NCI-H774 (cell line): ENCODE results near the gene BIRC5.

Experiments
- DNase-seq: peaks from one replicate; lab custom pipeline; 2025; lab: John Stamatoyannopoulos, UW

Gene BIRC5

DNA sequence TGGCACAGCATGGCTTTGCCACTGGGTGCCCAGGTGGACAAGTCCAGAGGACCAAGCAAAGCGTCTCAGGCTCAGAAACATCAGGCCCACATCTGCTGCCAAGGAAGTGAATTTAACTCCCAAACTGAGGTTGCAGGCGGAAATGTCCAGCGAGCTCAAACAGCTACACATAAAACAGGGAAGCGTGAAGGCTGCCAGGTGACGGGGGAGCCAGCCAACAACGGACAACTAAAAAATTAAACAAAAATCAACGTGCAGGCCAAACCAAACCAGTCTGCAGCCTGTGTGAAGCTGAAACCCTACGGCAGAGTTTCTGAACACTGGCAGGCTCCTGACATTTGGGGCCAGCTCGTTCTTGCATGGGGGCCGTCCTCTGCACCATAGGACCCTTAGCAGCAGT is 29.7 kb upstream of the BIRC5 start:
- no peak for DNase-seq

DNA sequence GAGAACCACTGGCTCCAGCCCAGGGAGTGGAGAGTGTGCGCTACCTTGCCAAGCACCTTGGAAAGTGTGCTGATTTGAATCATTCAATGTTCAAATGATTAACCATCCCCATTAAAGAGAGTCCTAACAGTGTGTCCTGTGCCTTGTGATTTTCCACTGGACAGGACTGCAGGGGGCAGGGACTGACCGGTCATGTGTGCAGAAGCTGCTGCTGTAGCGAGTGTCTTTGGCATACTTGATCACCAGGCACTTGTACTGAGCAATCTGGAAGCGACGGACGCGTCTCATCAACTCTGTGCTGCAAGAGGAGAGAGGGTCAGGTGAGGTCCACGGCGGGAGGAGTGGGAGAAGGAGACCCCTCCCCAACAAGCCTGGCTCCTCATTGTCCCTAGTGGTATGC is 29.2 kb upstream of the BIRC5 start:
- no peak for DNase-seq

DNA sequence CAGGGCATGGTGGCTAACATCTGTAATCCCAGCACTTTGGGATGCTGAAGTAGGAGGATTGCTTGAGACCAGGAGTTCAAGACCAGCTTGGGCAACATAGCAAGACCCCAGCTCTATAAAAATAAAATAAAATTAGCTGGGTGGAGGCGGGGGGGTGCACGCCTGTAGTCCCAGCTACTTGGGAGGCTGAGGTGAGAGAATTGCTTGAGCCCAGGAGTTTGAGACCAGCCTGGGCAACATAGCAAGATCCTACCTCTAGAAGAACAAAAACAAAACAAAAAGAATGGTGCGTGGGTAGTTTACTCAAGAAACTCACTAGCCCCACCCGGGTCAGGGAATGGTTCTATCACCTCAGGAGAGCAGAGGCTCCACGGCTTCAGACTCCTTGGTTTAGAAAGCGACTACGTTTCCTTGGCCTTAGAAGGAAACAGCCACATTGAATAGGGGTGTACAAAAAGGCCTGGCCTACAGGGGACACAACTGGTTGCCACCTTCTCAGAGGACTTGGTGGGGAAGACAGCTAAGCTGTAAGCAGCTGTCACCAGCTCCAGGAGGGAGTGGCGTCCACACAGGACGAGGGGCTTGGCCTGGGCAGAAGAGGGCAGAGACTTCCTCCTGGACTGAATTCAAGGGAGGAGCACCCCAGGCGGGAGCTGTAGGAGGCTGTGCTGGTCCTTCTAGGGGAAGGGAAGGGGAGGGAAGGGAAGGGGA is 27.9 kb upstream of the BIRC5 start:
- DNase-seq, result no peak

DNA sequence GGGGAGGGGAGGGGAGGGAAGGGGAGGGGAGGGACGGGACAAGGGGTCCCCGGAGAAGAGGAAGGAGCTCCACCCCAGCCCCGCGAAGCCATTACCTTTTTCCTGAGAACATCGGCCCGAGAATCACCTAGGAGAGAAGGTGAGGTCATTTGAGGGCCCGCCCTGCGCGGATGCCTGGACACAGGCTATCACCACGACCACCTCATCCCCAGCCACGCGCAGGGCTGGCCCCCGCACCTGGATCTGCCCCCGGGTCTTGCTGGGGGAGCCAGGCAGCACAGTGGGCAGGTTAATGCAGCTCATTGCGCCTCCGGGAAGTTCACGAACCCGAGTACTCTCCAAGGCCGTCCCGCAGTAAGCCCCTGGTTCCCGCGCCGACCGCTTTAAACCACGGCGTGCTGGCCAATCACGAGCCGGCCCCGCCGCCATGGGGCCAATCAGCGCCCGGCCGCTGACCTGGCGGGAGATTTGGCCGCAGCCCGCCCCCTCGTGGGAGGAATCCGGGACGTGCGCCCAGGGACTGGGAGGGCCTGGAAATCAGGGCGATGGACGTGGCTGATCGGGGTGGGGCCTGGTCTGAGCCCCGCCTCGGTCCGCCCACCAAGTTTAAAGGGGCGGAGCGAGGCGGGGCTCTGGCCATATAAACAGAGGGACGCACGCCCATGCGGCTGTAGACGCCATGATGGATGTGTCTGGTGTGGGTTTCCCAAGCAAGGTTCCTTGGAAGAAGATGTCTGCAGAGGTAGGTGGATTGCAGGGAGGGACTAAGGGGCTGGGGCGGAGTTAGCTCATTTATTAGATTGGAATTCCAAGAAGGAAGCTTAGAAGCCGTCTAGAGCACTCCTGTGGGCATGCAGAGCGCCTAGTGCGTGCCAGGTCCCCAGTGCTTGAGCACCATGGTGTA is 27.1 kb upstream of the BIRC5 start, which contains the start of the genes AFMID and TK1:
Gene AFMID, plus strand, starts transcription at position 671 of the 904 bp plus-strand sequence. Its CDS starts 9 bp downstream, at position 680.
Gene TK1, minus strand, starts transcription at position 361 of the 904 bp plus-strand sequence. Its CDS starts 58 bp downstream, at position 303.
- DNase-seq, result peak; percentile 99

DNA sequence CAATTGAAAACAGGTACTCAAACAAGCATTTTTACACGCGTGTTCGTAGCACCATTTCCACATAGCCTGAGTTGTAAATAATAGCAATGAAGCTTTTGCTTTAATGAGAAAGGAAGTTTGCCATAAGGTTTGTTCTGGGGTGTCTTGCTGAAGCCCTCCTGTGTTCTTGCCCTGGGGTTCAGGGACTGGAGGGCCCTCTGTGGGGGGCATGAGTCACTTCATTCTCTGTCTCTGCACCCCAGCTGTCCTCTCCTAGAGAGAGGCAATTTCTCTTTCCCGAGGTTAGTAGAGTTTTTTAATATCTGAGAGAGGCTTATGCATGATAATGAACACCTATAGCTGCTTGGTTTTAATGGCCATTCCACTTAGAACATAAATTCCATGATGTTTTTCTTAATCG is 17.3 kb upstream of the BIRC5 start:
- no peak for DNase-seq

DNA sequence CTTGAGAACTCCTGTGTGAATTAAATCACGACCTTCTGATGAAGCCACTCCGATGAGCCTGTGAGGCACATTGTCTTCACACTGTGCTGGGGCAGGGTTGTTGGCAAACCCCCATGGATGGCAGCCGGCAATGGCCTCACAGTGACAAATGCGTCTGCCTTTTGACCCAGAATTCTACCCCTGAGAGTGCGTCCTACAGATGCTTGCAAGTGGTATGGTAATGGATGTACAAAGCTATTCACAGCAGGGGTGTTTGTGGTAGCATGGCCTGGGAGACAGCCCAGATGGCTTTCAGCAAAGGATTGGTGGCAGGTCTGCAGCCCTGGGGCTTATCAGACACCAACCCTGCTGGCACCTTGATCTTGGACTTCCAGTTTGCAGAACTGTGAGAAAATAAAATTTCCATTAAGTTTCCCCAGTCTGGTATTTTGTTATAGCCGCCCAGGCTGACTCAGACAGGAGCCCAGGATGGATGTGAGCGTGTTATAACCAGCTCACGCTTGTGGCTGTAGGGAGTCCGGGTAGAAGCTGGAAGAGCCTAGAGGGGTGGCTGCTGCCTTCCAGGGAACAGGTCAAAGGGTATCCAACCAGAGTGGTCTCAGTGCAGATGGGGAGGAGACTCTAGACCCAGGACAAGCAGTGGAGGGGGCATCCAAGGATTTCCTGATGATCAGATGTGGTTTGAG is 16.8 kb upstream of the BIRC5 start:
- no peak for DNase-seq

DNA sequence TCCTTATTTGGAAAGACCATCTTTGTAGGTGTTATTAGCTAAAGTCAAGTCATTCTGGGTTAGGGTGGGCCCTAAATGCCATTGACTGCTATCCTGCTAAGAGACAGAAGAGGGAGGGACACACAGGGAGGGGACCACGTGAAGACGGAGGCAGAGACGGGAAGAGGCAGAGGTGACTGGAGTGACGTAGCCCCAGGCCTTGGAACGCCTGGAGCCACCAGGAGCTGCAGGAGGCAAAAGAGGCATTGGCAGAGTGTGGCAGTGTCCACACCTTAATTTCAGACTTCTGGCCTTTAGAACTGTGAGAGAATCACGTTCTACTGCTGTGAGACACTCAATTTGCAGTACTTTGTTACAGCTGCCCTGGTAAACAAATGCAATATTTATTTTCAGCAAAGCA is 13.6 kb upstream of the BIRC5 start:
- no peak for DNase-seq

DNA sequence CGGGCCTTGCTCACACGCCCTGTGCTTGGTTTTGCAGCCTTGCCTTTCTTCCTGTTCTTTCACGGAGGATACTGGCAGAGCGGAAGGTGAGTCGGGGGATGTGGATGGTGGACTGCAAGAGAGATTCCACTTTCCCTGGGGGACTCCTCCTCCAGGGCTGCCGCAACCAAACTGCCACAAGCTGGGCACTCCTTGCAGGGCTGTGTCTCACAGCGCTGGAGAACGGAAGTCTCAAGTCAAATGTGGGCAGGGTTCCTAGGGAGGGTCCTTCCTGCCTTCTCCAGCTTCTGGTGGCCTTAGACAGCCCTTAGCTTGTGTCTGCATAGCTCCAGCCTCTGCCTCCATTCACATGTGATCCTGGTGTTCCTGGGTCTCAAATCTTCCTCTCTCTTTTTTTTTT is 11.4 kb upstream of the BIRC5 start:
- DNase-seq, result no peak

DNA sequence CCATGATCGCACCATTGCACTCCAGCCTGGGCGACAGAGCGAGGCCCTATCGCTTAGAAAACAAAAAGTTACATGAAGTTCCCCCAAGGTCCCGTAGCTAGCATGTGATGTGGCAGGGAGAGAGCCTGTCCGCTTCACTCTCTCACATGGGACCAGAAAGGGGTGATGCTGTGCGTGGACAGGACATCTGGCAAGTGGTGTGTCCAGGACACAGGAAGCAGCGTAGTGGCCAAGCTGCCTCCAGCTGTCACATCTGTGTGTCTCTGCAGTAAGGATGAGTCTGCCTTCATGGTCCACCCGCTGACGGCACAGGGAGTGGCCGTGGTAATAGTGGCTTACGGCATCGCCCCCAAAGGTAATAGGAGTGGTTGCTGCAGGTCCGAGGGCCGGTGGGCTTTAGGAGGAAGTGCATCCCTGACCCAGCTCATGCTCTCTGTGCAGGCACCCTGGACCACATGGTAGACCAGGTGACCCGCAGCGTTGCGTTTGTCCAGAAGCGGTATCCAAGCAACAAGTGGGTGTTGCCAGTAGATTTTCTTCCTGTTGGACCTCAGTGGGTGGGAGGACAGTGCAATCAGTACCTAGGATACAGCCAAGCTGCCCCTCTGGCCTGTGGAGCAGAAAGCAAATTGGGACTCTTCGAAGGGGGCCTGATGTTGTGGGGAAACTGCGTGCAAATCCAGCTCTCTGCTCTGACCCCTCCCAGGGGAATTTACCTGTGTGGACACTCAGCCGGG is 9.5 kb upstream of the BIRC5 start:
- DNase-seq, result no peak

DNA sequence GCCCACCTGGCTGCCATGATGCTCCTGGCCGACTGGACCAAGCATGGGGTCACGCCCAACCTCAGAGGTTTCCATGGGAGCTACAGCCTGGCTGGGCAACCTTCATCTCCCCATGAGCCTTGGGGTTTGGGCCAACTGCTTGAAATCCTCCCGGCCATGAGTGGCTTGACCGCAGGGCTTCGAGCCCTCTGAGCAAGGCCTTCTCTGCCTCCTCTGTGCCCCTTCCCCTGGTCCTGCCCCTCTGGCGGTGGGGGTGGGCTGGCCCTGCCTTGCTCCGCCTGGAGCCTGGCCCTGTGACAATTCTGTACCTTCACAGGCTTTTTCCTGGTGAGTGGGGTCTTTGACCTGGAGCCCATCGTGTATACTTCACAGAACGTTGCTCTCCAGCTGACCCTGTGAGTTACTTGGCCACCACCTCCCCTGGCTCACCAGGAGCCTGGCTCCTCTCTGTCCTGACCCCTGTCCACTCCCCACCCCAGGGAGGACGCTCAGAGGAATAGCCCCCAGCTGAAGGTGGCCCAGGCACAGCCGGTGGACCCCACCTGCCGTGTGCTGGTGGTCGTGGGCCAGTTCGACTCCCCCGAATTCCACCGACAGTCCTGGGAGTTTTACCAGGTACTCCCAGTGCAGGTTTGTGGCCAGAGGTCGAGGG is 8.8 kb upstream of the BIRC5 start:
- no peak for DNase-seq

DNA sequence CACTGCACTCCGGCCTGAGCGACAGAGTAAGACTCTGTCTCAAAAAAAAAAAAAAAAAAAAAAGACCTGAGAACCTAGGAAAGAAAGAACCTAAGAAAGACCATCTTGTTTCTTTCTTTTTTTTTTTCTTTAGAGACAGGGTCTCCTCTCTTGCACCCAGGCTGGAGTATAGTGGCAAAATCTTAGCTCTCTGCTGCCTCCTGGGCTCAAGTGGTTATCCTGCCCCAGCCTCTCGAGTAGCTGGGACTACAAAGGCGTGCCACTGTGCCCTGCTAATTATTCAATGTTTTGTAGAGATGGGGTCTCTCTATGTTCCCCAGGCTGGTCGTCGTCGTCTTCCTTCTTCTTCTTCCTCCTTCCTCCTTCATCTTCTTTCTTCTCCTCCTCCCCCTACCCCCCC is 7.8 kb upstream of the BIRC5 start:
- DNase-seq, result no peak

DNA sequence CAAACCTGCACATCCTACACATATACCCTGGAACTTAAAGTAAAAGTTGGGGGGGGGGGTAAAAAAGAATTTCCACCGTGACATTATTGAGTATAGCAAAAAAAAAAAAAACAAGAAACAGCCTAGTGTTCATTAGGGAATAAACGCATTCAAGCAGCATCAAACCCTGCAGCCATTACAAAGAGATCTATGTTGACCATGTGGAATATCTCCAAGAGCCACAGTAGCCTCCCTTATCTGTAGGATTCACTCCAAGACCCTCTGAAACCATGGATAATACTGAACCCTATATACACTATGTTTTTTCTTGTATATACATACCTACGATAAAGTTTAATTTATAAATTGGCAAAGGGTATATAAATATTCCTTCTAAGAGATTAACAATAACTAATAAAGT is 5.6 kb upstream of the BIRC5 start:
- DNase-seq, result no peak

DNA sequence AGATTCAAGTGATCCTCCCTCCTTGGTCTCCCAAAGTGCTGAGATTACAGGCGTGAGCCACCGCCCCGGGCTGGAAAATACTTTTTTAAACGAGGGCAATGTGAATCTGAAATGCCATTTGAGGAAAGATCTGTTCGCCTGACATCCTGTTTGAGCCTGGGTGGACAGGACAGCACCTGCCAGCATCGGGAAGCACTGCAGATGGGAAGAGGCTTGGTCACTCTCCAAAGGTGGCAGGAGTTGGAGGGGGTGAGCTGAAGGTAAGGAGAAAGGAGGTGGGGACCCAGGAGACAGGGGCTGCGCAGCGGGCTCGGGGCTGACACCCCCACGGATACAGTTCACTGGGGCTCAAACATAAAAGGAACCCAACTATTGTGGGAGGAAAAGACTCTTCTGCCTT is 3.9 kb upstream of the BIRC5 start:
- DNase-seq, result no peak

DNA sequence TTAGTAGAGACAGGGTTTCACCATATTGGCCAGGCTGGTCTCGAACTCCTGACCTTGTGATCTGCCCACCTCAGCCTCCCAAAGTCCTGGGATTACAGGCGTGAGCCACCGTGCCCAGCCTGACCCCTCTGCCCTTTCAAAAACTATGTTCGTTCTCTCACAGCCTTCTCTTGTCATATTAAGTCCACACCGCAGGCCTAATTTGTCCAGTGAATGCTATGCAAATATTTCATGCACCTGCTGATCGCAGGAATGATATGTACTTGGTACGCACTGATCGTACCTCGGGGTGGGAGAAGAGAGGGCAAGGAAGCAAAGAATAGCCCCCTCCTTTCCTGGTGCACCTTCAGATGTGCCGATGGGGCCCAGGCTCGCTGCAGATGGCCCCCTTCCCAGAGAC is 3.0 kb upstream of the BIRC5 start:
- peak; percentile 44 for DNase-seq

DNA sequence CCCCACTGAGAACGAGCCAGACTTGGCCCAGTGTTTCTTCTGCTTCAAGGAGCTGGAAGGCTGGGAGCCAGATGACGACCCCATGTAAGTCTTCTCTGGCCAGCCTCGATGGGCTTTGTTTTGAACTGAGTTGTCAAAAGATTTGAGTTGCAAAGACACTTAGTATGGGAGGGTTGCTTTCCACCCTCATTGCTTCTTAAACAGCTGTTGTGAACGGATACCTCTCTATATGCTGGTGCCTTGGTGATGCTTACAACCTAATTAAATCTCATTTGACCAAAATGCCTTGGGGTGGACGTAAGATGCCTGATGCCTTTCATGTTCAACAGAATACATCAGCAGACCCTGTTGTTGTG is 631 bp downstream of the BIRC5 start:
- no peak for DNase-seq

DNA sequence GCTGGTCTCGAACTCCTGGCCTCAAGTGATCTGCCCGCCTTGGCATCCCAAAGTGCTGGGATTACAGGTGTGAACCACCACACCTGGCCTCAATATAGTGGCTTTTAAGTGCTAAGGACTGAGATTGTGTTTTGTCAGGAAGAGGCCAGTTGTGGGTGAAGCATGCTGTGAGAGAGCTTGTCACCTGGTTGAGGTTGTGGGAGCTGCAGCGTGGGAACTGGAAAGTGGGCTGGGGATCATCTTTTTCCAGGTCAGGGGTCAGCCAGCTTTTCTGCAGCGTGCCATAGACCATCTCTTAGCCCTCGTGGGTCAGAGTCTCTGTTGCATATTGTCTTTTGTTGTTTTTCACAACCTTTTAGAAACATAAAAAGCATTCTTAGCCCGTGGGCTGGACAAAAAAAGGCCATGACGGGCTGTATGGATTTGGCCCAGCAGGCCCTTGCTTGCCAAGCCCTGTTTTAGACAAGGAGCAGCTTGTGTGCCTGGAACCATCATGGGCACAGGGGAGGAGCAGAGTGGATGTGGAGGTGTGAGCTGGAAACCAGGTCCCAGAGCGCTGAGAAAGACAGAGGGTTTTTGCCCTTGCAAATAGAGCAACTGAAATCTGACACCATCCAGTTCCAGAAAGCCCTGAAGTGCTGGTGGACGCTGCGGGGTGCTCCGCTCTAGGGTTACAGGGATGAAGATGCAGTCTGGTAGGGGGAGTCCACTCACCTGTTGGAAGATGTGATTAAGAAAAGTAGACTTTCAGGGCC is 5.5 kb downstream of the BIRC5 start:
- no peak for DNase-seq

DNA sequence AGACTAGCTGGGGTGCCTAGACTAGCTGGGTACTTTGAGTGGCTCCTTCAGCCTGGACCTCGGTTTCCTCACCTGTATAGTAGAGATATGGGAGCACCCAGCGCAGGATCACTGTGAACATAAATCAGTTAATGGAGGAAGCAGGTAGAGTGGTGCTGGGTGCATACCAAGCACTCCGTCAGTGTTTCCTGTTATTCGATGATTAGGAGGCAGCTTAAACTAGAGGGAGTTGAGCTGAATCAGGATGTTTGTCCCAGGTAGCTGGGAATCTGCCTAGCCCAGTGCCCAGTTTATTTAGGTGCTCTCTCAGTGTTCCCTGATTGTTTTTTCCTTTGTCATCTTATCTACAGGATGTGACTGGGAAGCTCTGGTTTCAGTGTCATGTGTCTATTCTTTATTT is 9.0 kb downstream of the BIRC5 start:
- no peak for DNase-seq

DNA sequence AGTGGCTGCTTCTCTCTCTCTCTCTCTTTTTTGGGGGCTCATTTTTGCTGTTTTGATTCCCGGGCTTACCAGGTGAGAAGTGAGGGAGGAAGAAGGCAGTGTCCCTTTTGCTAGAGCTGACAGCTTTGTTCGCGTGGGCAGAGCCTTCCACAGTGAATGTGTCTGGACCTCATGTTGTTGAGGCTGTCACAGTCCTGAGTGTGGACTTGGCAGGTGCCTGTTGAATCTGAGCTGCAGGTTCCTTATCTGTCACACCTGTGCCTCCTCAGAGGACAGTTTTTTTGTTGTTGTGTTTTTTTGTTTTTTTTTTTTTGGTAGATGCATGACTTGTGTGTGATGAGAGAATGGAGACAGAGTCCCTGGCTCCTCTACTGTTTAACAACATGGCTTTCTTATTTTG is 9.7 kb downstream of the BIRC5 start:
- no peak for DNase-seq

DNA sequence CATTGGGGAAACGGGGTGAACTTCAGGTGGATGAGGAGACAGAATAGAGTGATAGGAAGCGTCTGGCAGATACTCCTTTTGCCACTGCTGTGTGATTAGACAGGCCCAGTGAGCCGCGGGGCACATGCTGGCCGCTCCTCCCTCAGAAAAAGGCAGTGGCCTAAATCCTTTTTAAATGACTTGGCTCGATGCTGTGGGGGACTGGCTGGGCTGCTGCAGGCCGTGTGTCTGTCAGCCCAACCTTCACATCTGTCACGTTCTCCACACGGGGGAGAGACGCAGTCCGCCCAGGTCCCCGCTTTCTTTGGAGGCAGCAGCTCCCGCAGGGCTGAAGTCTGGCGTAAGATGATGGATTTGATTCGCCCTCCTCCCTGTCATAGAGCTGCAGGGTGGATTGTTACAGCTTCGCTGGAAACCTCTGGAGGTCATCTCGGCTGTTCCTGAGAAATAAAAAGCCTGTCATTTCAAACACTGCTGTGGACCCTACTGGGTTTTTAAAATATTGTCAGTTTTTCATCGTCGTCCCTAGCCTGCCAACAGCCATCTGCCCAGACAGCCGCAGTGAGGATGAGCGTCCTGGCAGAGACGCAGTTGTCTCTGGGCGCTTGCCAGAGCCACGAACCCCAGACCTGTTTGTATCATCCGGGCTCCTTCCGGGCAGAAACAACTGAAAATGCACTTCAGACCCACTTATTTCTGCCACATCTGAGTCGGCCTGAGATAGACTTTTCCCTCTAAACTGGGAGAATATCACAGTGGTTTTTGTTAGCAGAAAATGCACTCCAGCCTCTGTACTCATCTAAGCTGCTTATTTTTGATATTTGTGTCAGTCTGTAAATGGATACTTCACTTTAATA is 10.4 kb downstream of the BIRC5 start:
- no peak for DNase-seq
